ENCODE measurements around the gene ZDBF2.
"Not testable (repeated sequence)": the region's sequence is repeated elsewhere in the genome, so short reads cannot be mapped to it uniquely, and the experiment has no call there.

The ZDBF2 gene

GRCh38 chr2:206245265-206245672, 29.2 kb upstream of the ZDBF2 start:
- TF ChIP-seq POLR2AphosphoS5 (IDR thresholded peaks at IDR 0.05; ENCODE audit: low read depth, low read length) (no peak), POLR2A (IDR thresholded peaks at IDR 0.05; ENCODE audit: low read depth, low read length) (no peak), TAF1 (IDR thresholded peaks at IDR 0.05; ENCODE audit: borderline replicate concordance, low read depth, low read length) (no peak)
- no peak for DNase-seq (ENCODE audit: insufficient read length)
- FAIRE-seq = no peak

- DNase-seq (ENCODE audit: insufficient read length) (no peak), FAIRE-seq (peak; percentile 40)
- no peak for TF ChIP-seq TAF1 (IDR thresholded peaks at IDR 0.05; ENCODE audit: borderline replicate concordance, low read depth, low read length)
- TF ChIP-seq POLR2AphosphoS5 (IDR thresholded peaks at IDR 0.05; ENCODE audit: low read depth, low read length) = no peak
- no peak for TF ChIP-seq POLR2A (IDR thresholded peaks at IDR 0.05; ENCODE audit: low read depth, low read length)
Observed at GRCh38 chr2:206250041-206250897, 24.2 kb upstream of the ZDBF2 start.

GRCh38 chr2:206253125-206253776, 21.2 kb upstream of the ZDBF2 start:
- TF ChIP-seq POLR2A (IDR thresholded peaks at IDR 0.05; ENCODE audit: low read depth, low read length) = no peak
- no peak for TF ChIP-seq TAF1 (IDR thresholded peaks at IDR 0.05; ENCODE audit: borderline replicate concordance, low read depth, low read length)
- no peak for TF ChIP-seq POLR2AphosphoS5 (IDR thresholded peaks at IDR 0.05; ENCODE audit: low read depth, low read length)
- DNase-seq (ENCODE audit: insufficient read length) = no peak
- FAIRE-seq = no peak

GRCh38 chr2:206253777-206254166, 20.7 kb upstream of the ZDBF2 start:
- TF ChIP-seq POLR2AphosphoS5 (IDR thresholded peaks at IDR 0.05; ENCODE audit: low read depth, low read length) = no peak
- no peak for TF ChIP-seq TAF1 (IDR thresholded peaks at IDR 0.05; ENCODE audit: borderline replicate concordance, low read depth, low read length)
- TF ChIP-seq POLR2A (IDR thresholded peaks at IDR 0.05; ENCODE audit: low read depth, low read length) = no peak
- DNase-seq (ENCODE audit: insufficient read length) (no peak), FAIRE-seq (no peak)

GRCh38 chr2:206255003-206255402, 19.5 kb upstream of the ZDBF2 start:
- DNase-seq (ENCODE audit: insufficient read length) (no peak), FAIRE-seq (no peak)
- no peak for TF ChIP-seq POLR2AphosphoS5 (IDR thresholded peaks at IDR 0.05; ENCODE audit: low read depth, low read length)
- TF ChIP-seq TAF1 (IDR thresholded peaks at IDR 0.05; ENCODE audit: borderline replicate concordance, low read depth, low read length) = no peak
- no peak for TF ChIP-seq POLR2A (IDR thresholded peaks at IDR 0.05; ENCODE audit: low read depth, low read length)

- TF ChIP-seq POLR2A (IDR thresholded peaks at IDR 0.05; ENCODE audit: low read depth, low read length) (no peak), TAF1 (IDR thresholded peaks at IDR 0.05; ENCODE audit: borderline replicate concordance, low read depth, low read length) (no peak), POLR2AphosphoS5 (IDR thresholded peaks at IDR 0.05; ENCODE audit: low read depth, low read length) (no peak)
- DNase-seq (ENCODE audit: insufficient read length) (no peak), FAIRE-seq (no peak)
Observed at GRCh38 chr2:206256706-206257205, 17.7 kb upstream of the ZDBF2 start.

GRCh38 chr2:206257350-206257749, 17.1 kb upstream of the ZDBF2 start:
- TF ChIP-seq POLR2AphosphoS5 (IDR thresholded peaks at IDR 0.05; ENCODE audit: low read depth, low read length) (no peak), TAF1 (IDR thresholded peaks at IDR 0.05; ENCODE audit: borderline replicate concordance, low read depth, low read length) (no peak), POLR2A (IDR thresholded peaks at IDR 0.05; ENCODE audit: low read depth, low read length) (no peak)
- no peak for FAIRE-seq
- DNase-seq (ENCODE audit: insufficient read length) = no peak

- TF ChIP-seq POLR2A (IDR thresholded peaks at IDR 0.05; ENCODE audit: low read depth, low read length) = no peak
- TF ChIP-seq TAF1 (IDR thresholded peaks at IDR 0.05; ENCODE audit: borderline replicate concordance, low read depth, low read length) = no peak
- no peak for TF ChIP-seq POLR2AphosphoS5 (IDR thresholded peaks at IDR 0.05; ENCODE audit: low read depth, low read length)
- DNase-seq (ENCODE audit: insufficient read length) (no peak), FAIRE-seq (no peak)
Observed at GRCh38 chr2:206257861-206258260, 16.6 kb upstream of the ZDBF2 start.

GRCh38 chr2:206258615-206259014, 15.8 kb upstream of the ZDBF2 start:
- not testable (repeated sequence) for DNase-seq (ENCODE audit: insufficient read length); FAIRE-seq

GRCh38 chr2:206259376-206260187, 14.9 kb upstream of the ZDBF2 start:
- TF ChIP-seq TAF1 (IDR thresholded peaks at IDR 0.05; ENCODE audit: borderline replicate concordance, low read depth, low read length) = no peak
- no peak for TF ChIP-seq POLR2AphosphoS5 (IDR thresholded peaks at IDR 0.05; ENCODE audit: low read depth, low read length)
- TF ChIP-seq POLR2A (IDR thresholded peaks at IDR 0.05; ENCODE audit: low read depth, low read length) = no peak
- FAIRE-seq (no peak), DNase-seq (ENCODE audit: insufficient read length) (no peak)

All from GM12892 (cell line).